ENCODE results near the gene AWAT1.
"Not testable (repeated sequence)": the region's sequence is repeated elsewhere in the genome, so short reads cannot be mapped to it uniquely, and the experiment has no call there.

AWAT1 gene

GRCh38 chrX:70234355-70234754 lies at the start of gene AWAT1:
Gene AWAT1, plus strand, starts transcription at chrX:70234655. Its CDS starts 41 bp downstream, at chrX:70234696.
- intact Hi-C loops (cut with DNase I), result no loop called here
- no peak for DNase-seq

- no peak for DNase-seq
- intact Hi-C loops (cut with DNase I), result no loop called here
Measured at GRCh38 chrX:70190225-70190624, 44.2 kb upstream of the AWAT1 start.

- intact Hi-C loops (cut with DNase I), result no loop called here
- no peak for DNase-seq
Measured at GRCh38 chrX:70196961-70197720, 37.3 kb upstream of the AWAT1 start.

- intact Hi-C loops (cut with DNase I), result no loop called here
Measured at GRCh38 chrX:70201732-70202131, 32.7 kb upstream of the AWAT1 start.

GRCh38 chrX:70208479-70208878 lies 26.0 kb upstream of the AWAT1 start:
- intact Hi-C loops (cut with DNase I), result no loop called here
- DNase-seq, result no peak

More at GRCh38 chrX:70201732-70202131, 32.7 kb upstream of the AWAT1 start:
- DNase-seq, result no peak

GRCh38 chrX:70209570-70209969 lies 24.9 kb upstream of the AWAT1 start:
- DNase-seq; intact Hi-C loops (cut with DNase I): not testable (repeated sequence)

- intact Hi-C loops (cut with DNase I), result no loop called here
- DNase-seq, result no peak
Measured at GRCh38 chrX:70219938-70220764, 14.3 kb upstream of the AWAT1 start.

GRCh38 chrX:70226048-70226447 lies 8.4 kb upstream of the AWAT1 start:
- DNase-seq, result no peak
- intact Hi-C loops (cut with DNase I), result no loop called here

GRCh38 chrX:70226687-70227086 lies 7.8 kb upstream of the AWAT1 start:
- intact Hi-C loops (cut with DNase I), result no loop called here
- DNase-seq, result no peak

GRCh38 chrX:70231666-70232065 lies 2.8 kb upstream of the AWAT1 start:
- intact Hi-C loops (cut with DNase I), result no loop called here
- no peak for DNase-seq

GRCh38 chrX:70240751-70241150 lies 6.3 kb downstream of the AWAT1 start:
- no peak for DNase-seq
- intact Hi-C loops (cut with DNase I), result no loop called here

- DNase-seq, result no peak
- intact Hi-C loops (cut with DNase I), result no loop called here
Measured at GRCh38 chrX:70241501-70241900, 7.0 kb downstream of the AWAT1 start.

- intact Hi-C loops (cut with DNase I); DNase-seq: not testable (repeated sequence)
Measured at GRCh38 chrX:70243601-70244000, 9.1 kb downstream of the AWAT1 start.

GRCh38 chrX:70244881-70245280 lies 10.4 kb downstream of the AWAT1 start:
- intact Hi-C loops (cut with DNase I), result no loop called here
- DNase-seq, result no peak

- intact Hi-C loops (cut with DNase I), result no loop called here
- DNase-seq, result no peak
Measured at GRCh38 chrX:70247252-70247651, 12.8 kb downstream of the AWAT1 start.

- no peak for DNase-seq
Measured at GRCh38 chrX:70252491-70252890, 18.0 kb downstream of the AWAT1 start.

GRCh38 chrX:70253377-70254062 lies 19.1 kb downstream of the AWAT1 start:
- intact Hi-C loops (cut with DNase I), result no loop called here
- no peak for DNase-seq

More at GRCh38 chrX:70252491-70252890, 18.0 kb downstream of the AWAT1 start:
- intact Hi-C loops (cut with DNase I), result no loop called here

- no peak for DNase-seq
- intact Hi-C loops (cut with DNase I), result no loop called here
Measured at GRCh38 chrX:70254063-70254400, 19.6 kb downstream of the AWAT1 start.

GRCh38 chrX:70254909-70255308 lies 20.5 kb downstream of the AWAT1 start:
- DNase-seq, result no peak
- intact Hi-C loops (cut with DNase I), result no loop called here

- DNase-seq, result no peak
- intact Hi-C loops (cut with DNase I), result no loop called here
Measured at GRCh38 chrX:70255452-70255851, 21.0 kb downstream of the AWAT1 start.

All from posterior cingulate gyrus (tissue), 11 donors.